Activated gamma-delta T cell (primary cell): Measurements from ENCODE around the gene UQCC5.

Experiments
- DNase-seq: peaks from one replicate; lab custom pipeline; 2025; lab: John Stamatoyannopoulos, UW

UQCC5 gene

DNA sequence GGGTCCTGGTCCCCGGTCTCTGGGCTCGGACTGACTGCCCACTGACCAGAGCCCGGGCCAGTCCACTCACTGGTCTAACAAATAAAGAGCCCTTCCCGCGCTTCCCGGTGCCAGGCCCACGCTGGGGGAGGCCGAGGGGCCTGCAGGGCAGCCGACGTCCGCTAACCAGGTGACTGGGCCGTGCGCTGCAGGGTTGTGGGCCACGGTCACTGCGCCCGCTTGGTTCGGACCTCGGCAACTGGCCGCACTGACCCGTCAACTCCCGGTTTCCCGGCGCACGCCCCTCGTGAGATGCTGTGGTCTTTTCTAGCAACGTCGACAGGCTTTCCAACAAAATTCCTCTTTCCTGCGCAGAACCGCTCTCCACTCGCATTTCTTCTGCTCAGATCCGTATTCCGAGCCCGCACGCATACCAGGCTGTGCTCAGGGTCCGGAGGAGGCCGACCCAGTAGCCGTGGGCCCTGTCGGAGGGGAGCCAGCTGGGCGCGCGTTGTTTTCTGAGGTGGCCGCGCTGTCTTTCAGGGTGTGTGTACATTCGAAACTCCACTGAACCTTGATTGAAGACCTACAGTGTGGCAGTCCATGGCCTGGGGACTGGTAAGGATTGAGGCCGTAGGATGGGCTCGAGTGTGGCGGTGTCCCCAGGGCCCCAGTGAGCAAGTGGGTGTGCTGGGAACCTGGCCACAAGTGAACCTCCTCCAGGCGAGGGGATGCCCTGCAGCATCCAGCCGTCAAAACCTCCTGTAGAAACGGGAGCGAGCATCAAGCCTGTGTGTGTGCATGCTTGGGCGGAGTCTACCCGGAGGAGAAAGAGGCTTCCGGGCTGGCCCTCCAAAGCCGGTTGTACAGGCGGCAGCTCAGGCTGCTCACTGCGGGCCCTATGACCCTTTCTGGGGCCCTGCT, 1.9 kb upstream of the UQCC5 start:
- no peak for DNase-seq

DNA sequence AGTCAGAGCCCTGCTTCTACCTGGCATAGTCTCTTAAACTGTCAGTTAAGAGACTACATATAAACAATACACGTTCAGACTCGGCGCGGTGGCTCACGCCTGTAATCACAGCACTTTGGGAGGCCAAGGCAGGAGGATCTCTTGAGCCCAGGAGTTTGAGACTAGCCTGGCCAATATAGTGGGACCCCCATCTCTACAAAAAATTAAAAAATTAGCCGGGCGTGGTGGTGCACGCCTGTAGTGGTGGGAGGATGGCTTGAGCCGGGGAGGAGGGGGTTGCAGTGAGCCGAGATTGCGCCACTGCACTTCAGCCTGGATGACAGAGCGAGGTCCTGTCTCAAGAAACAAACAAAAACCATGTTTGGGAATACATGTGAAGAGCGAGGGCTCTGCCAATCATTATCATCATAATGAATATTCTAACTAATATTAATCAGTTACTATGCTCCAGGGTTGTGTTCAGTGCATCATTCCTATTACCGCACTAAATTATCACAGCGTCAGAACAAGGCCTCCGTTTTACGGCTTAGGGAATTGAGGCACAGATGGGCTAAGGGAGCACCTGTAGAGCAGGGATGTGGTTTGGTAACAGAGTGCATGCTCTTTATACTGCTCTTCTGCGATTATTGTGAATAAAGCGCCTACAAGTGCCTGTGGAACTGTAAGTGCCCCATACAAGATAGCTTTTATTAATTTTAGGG, 844 bp upstream of the UQCC5 start:
- DNase-seq: no peak

DNA sequence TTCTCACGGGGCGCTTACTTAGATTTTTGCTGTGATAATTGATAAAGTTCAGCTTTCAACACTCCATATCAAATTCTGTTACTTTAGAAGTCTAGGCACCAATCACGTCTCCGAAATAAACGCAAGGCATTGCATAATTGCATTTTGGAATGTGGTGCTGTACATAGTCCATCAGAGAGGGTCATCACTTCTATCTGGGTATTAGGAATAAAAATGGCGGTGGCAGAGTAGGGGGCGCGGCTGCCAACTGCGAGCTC, 365 bp upstream of the UQCC5 start:
- no peak for DNase-seq

DNA sequence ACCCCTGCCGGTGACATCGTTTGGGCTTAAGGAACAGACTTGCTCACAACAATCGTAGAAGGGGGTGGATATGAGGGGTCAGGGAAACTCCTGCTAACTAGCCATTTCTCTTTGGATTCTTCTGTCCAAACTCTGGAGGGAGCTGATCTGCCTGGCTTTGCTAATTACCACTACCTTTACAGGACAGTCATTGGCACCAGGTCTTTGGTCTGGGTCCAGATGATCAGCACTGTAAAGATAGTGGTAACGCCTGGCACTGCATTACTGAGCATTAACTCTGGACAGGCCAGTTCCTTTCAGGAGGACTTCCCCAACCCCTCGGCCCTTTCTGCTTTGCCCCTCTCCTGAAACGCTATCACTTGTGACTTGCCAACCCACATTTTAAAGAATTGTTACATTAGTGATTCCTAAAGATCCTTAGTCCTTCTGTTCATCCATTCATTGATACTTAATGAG, 788 bp downstream of the UQCC5 start:
- DNase-seq: no peak

DNA sequence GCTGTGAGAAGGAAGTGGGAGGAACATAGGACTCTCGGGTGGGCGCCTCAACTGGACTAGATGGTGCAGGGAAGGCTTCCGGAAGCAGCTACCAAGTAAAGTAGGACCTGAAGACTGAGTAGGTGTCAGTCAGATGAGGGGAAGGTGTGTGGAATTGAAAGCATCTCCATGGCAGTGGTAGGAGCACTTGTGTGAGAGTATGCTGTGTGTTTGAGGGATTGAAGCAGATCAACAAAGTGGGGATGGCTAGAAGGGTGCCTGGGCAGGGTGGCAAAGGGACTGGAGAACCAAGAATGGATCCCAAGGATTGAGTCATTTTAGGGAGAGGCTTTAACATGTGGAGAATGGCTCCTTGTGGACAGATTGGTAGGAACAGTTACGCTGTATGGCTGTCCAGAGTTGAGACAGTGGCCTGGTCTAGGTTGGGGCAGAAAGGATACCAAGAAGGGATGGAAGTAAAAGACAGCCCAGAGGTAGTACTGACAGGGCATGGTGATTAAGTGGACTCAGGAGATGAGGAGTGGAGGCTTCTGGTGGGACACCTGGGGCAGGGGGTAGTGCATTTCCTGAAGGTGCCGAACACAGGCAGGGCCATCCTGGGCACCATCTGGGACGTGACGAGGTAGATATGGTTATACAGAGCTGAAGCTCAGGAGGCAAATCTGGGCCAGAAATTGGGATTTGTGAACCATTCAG, 1.5 kb downstream of the UQCC5 start:
- no peak for DNase-seq

DNA sequence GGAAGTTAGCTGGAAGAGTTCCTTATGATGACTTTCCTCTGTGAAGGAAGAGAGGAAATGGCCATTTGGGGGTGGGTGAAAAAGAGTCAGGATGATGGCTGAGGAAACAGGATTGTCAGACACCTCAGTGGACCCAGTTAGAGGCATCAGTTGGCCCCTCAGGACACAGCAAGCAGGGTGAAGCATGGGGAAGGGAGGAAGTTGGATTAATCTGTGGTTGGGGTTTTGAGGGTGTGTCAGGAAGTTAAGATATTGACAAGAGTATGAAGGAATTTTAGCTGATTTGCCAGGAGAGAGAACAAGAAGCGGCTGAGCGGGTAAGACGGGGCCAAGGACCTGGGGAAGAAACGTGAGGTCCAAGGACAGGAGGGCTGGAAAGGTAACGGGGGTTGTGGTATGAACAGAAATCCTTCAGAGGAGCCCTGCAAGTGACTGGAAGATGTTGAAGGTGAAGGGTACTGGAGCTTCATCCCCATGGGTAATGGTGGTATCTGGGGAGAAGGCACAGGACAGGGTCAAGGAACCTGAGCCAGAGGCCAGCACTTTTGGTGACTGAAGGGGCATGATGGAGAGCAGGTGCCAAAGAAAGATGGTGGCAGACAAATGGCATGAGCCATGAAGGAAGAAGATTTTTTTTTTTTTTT, 2.7 kb downstream of the UQCC5 start:
- no peak for DNase-seq

DNA sequence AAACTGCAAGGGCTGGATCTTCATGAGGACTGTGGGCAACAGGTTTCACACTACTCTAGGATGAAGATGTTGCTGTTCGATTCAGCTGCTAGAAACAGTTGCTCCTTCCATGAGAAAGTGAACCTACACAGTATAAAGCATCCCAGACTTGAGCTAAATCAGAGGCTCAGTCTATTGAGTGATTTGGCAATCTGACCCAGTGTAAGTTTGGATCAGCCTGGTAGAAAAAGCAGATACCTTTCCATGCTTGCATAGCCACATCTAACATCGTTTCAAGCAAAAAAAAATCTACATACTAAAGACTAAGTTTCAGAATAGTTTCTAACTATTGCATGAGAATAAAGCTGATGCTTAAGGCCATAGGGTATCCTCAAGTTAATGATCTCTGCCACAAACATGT, 4.6 kb downstream of the UQCC5 start:
- no peak for DNase-seq

DNA sequence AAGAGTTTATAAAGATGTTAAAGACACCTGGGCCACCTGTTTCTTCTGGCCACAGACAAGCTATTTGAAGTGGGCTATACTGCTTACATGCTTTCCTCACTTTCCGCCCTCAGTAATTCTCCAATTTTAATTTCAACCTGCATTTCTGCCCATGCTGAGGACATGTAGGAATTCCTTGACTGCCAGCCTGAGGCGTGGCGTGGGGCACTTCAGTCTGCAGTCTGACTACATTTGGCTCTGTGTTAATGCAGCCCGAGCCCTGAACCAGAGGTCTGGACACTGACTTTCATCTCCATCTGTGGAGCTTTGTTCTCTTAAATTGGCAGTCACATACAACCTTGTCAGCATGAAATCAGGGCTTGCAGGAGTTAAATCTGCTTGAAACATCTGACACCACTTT, 8.5 kb downstream of the UQCC5 start:
- DNase-seq: no peak

DNA sequence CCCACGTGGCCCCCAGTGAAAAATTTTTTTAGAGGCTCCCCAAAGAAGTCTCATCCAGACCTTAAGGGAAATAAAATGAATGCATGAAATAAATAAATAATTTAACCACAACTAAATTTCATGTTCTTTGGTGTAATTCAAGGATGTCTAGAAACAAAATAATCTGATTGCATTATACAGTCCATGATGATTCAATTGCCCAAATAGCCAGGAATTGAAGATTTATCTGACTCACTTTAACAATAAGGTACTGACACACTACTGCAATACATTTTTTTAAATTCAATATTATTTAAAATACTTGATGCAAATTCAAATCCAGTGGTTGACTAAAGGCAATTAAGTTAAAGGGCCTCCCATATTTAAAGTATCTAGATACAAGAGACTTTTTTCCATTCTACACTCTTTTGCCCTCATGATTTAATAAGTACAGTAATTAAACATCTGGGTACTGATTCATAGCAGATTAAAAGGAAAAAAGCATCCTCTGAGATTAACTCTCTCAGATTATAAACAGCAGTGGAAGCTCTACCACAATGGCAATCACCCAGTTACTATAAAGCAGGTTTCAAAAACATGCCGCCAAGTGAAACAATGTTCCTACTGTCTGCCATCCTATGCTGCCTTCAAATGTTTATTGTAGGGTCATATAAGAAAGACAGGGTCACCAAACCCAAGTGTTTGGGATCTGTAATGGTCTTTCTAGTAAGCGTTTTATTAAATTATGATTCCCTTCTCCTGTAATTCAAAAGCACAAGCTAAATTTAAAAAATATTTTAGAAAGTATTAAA, 9.9 kb downstream of the UQCC5 start:
- DNase-seq: no peak

DNA sequence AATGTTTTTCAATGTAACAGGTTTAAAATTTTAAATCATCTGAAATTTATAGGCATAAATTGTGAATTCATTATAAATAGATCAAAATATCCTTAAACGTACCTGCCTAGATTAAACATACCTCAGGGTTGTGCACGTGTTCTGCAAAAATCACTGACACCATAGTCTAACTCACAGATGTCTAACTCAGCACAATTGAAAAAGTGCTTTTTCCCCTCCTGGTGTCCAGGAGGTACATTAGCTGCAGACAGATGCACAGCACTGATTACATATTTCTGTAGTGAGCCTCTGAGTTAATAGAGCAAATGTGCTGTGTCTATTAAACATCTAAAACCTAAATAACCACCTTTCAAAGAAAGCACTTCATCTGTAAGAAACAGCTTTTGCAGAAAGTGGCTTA, 10.7 kb downstream of the UQCC5 start:
- no peak for DNase-seq

DNA sequence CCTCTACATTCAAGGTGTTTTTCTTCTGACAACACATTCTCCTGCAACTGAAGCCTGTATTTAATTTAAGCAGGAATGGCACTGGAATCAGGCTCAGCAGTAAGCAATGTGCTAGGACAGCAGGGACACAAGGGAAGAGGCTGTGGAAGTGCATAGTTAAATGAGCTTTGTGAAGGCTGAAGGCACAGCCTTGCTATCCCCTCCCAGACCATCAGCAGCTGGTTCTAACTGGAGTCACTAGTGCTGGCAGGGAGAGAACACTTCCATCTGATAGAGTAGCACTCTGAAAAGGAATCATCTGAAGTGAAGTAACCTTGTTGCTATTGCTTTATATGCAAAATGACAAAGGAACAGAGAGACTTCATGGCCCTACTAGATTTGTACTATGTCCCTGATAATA, 14.7 kb downstream of the UQCC5 start:
- no peak for DNase-seq

DNA sequence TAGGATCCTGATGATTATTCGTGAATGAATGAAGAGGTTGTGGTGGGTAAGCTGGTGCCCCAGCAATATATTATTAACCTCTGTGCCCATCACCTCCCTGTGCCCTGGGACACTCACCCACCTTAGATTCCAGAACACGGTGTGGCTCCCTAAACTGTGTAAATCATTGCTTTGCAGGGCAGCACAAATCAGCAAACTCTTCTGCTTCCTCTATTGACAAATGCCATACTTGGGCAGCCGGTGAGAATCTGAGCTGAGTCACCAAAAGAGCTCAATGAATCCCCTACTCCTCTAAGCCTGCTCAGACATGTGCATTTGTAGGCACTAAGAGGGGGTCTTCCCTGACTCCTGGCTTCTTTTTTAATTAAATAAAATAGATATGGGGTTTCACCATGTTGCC, 15.7 kb downstream of the UQCC5 start:
- DNase-seq: no peak

DNA sequence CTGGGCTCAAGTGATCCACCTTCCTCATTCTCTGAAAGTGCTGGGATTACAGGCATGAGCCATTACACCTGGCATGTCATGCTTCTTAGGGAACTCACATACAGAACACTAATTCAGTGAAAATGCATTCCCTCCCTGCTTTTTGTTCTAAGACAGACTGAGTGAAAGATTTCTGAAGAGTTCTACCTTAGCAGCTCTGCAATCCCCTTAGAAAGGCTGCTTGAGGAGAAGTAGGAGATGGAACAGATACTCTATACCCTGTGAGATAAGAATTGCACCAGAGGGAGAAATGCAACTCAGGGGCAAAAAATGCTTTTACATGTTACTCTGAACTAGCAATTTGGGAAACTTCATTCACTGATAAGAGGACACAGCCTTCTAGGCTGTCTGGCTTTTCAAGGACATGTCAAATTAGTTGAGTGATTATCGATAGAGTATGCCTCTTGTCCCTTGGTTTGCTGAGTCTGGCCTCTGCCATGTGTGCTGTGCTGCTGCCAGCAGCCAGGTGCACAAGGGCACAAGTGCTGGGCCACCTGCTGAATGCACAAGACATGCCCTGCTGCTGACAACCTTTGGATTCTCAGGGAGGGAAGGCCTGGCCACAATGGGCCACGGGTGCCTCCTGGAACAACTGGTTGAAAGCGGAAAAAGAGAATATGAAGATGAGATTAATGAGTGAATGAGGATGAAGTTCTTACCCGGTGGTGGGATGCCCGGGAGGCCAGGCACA, 17.8 kb downstream of the UQCC5 start:
- DNase-seq: no peak

DNA sequence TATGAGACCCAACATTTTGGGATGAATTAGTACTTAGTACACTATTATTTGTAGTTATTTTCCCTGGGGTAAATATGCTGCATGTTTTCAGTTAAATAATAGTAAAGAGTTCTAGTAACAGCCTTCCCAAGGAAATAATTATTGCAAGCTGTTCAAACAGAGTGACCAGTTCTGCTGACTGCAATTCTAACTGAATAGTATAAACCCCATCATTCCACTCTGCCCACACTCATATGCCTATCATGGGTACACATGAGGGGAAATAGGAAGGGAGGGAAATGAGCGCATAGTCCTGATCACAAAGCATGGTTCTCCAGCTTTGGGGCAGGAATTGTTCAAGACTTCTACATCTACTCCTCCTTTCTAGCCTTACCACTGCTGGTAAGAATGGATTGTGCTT, 18.7 kb downstream of the UQCC5 start:
- no peak for DNase-seq

DNA sequence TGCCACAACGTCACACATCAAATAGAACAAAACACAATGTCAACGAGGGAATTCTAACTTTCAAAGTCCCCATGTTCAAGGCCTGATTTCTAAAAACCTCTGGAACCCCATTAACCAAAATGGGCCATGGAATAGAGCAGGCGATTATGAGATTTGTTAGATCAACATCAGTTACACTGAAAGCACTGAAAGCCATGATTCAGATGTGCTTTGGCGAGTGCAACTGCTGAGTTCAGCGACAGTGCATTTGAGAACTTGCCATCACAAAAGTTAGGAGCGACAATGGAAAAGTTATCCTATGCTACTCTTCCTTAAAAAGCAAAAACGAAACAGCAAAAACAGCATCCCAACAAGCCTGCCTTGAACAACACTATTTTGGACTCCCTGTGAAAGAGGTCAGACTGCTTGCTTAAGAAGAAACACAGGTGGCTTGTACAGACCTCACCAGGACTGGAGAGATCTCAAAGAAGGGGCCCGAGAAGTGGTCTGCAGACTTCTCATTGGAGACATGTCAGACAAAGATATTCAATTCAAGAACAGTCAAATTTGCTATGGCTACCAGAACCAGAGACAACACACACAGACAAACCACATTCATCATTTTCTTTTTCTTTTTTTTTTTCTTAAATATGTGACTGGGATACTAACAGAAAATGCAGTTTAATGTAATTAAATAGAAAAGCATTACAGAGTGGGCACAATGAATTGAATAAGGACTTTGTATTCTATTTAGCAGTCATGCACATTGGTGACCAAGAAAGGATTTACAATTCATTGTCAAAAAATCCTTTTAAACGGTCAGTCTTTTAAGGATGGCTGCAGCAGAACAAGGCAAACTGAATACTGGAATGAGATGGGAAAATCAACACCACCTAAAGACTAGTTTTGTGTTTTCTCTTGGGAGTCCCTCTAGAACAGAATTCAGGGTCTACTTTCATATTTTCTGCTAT, 20.9 kb downstream of the UQCC5 start:
- no peak for DNase-seq

DNA sequence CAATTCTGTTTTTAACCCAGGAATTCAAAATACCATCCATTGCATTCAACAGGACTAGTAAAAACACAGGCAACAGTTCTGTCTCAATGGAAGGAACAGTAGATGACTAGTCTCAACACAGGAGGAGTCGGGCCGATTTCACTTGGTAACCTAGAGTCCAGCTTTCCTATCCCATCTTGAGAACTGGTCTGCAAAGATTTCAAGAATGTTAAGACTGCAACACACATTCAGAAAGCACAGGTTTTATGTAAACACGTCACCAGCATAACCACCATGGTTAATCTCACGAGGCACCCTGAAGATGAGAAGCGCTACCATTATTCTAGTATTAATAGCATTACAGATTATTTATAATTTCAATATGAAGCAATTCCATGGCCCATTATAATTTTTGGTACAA, 22.0 kb downstream of the UQCC5 start:
- DNase-seq: no peak

DNA sequence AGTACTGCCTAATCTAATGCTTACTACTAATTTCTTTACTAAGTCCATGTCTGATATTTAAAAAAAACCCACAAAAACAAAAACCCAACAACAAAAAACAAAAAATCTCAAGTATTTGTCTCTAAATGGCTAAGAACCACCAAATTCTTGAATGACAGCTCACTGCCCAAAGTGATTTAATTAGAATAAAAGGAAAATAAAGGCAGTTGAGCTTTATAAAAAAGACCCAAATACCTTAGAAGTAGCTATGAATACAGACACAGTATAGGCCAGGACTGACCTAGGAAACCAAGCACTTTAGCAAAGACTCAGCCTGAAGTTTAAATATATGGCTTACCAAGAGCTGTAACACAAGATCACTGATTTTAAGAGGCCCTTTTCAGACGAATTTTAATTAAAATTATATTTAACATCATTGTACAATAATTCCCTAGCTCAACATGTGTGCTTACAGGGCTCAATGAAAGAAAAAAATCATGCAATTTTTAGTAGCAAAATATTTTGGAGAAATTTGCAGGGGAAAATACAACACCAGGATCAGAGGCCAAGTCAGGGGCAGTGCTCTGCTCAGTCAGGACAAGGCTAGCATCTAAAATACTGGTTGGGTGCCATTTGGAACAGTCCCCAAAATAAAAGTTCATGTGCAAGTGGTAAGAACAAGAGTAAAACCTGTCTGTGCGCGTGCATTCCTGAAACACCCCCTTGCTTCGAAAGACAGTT, 24.8 kb downstream of the UQCC5 start:
- no peak for DNase-seq

DNA sequence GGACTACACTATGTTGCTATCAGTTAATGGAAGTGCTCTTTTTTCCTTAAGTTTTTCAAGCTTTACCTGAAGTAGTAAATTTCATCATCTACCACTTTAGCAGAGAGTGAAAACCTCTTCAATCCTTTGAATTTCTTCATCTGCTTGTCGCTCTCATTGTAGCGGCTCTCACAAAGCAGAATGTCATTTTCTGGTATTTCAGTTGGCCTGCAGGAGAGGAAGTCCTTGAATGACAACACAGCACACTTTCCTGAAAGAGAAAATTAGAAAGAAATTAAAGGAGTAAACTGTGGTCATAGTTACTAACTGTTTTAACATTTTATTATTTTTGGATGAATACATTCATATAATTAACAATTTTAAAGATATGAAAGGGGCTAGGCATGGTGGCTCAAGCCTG, 27.6 kb downstream of the UQCC5 start:
- DNase-seq: no peak

DNA sequence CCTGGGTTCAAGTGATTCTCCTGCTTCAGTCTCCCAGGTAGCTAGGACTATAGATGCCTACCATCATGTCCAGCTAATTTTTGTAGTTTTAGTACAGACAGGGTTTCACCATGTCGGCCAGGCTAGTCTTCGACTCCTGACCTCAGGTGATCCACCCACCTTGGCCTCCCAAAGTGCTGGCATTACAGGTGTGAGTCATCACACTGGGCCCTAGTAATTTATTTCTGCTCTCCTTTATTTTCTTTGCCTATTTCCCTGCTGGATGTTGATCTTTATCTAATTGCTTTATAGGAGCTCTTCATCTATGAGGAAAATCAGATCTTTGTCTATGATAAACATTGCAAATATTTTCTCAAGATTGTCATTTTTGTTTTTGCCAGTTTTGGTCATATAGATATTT, 31.7 kb downstream of the UQCC5 start:
- no peak for DNase-seq
